ENCODE data around the gene EVA1C. TPM values are rescaled to one million over a fixed set of nuclear protein-coding genes. Genes with fewer than 3 reads are reported as not detected.

Gene EVA1C
- total RNA-seq, 1 experiment from 2014 or later: 29.3 TPM

GRCh38 chr21:32534113-32534512, 121.6 kb downstream of the EVA1C start:
- H3K9me2 ChIP-seq (ENCODE audit: insufficient read depth): no peaks in the 10 kb centered on the region
- no peaks in the 10 kb centered on the region for H4K20me1 ChIP-seq (ENCODE audit: insufficient read depth)
- intact Hi-C loops (cut with micrococcal nuclease): no loop called here
- H2AFZ ChIP-seq (ENCODE audit: low read depth, low read length, poor library complexity, severe bottlenecking): no peak overlapping the region
- TF ChIP-seq ELF1 (IDR thresholded peaks at IDR 0.05; ENCODE audit: borderline replicate concordance, low read depth): no peak
- TF ChIP-seq POLR2A (IDR thresholded peaks at IDR 0.05; ENCODE audit: borderline replicate concordance, extremely low read depth, insufficient read depth, insufficient read length): no peak
- no peak for TF ChIP-seq EGR1 (IDR thresholded peaks at IDR 0.05; ENCODE audit: low read depth)
- no peak for TF ChIP-seq EZH2phosphoT487 (IDR thresholded peaks at IDR 0.05; ENCODE audit: borderline replicate concordance)
- TF ChIP-seq SIN3A (IDR thresholded peaks at IDR 0.05; ENCODE audit: low read depth): no peak
- no peak for TF ChIP-seq ATF3 (IDR thresholded peaks at IDR 0.05)
- no peak for TF ChIP-seq CEBPB (IDR thresholded peaks at IDR 0.05; ENCODE audit: low read depth)
- no peak for TF ChIP-seq RAD21 (IDR thresholded peaks at IDR 0.05; ENCODE audit: low read depth)
- H3K4me3 ChIP-seq (replicated peaks in 1 of 2; ENCODE audit: low read depth in 1 of 2, low read length in 2 of 2): no peak overlapping the region
- H3K27me3 ChIP-seq (ENCODE audit: insufficient read depth, low read length): no peaks in the 10 kb centered on the region
- H3K9me3 ChIP-seq (ENCODE audit: control insufficient read depth in 1 of 2, insufficient read depth in 1 of 2, low read depth in 1 of 2, low read length in 2 of 2): no peaks in the 10 kb centered on the region
- ChIA-PET CTCF (no interaction called here), RAD21 (ENCODE audit: low non-redundant PET in 1 of 2, low total read pairs in 2 of 2, uncharacterized antibody in 2 of 2, unreplicated experiment in 2 of 2) (no interaction called here), POLR2A (no interaction called here)
- no TSS peak for BruUV-seq (replicated peaks)
- H3K4me2 ChIP-seq (ENCODE audit: low read length): no peak overlapping the region
- DNase-seq (ENCODE audit: low read depth, low spot score) (no peak), ATAC-seq (no peak)
- no peaks in the 10 kb centered on the region for H3K36me3 ChIP-seq (ENCODE audit: control insufficient read depth in 1 of 2, insufficient read depth in 2 of 2, low read length in 2 of 2)
- no peaks in the 10 kb centered on the region for H3K79me2 ChIP-seq (ENCODE audit: insufficient read depth, low read length)
- no peak overlapping the region for H3K27ac ChIP-seq (ENCODE audit: low read depth, low read length)
- H3K9ac ChIP-seq (ENCODE audit: low read length): no peak overlapping the region
- peaks cover 4 to 6% of the 10 kb centered on the region in 2 experiments for H3K4me1 ChIP-seq (ENCODE audit: control insufficient read depth in 1 of 2, insufficient read depth in 2 of 2, low read length in 2 of 2)

GRCh38 chr21:32535612-32536011, 123.1 kb downstream of the EVA1C start:
- POLR2A ChIA-PET: no interaction called here
- no peak overlapping the region for H3K9ac ChIP-seq (ENCODE audit: low read length)
- no peaks in the 10 kb centered on the region for H3K36me3 ChIP-seq (ENCODE audit: control insufficient read depth in 1 of 2, insufficient read depth in 2 of 2, low read length in 2 of 2)
- H3K4me3 ChIP-seq (replicated peaks in 1 of 2; ENCODE audit: low read depth in 1 of 2, low read length in 2 of 2): no peak overlapping the region
- H3K27me3 ChIP-seq (ENCODE audit: insufficient read depth, low read length): no peaks in the 10 kb centered on the region
- no peak for DNase-seq (ENCODE audit: low read depth, low spot score)
- RAD21 ChIA-PET (ENCODE audit: low non-redundant PET in 1 of 2, low total read pairs in 2 of 2, uncharacterized antibody in 2 of 2, unreplicated experiment in 2 of 2): no interaction called here
- H3K4me1 ChIP-seq (ENCODE audit: control insufficient read depth in 1 of 2, insufficient read depth in 2 of 2, low read length in 2 of 2): peaks cover 4 to 6% of the 10 kb centered on the region in 2 experiments
- no peak for ATAC-seq
- CTCF ChIA-PET: interaction anchor here (0.7 kb wide), 1 partner anchor 32 kb away, joined by 3 read pairs; no protein-coding TSS in a partner anchor
- no peak for TF ChIP-seq ZFX (IDR thresholded peaks at IDR 0.05)
- TF ChIP-seq EGR1 (IDR thresholded peaks at IDR 0.05; ENCODE audit: low read depth): no peak
- no peak for TF ChIP-seq ZNF274 (IDR thresholded peaks at IDR 0.05; ENCODE audit: low read depth, low read length)
- TF ChIP-seq REST (IDR thresholded peaks at IDR 0.05; ENCODE audit: low read depth): no peak
- no peak for TF ChIP-seq JUND (IDR thresholded peaks at IDR 0.05)
- TF ChIP-seq YY1 (IDR thresholded peaks at IDR 0.05; ENCODE audit: extremely low read depth, insufficient replicate concordance, low read depth, low read length): no peak
- no peak for TF ChIP-seq SIN3A (IDR thresholded peaks at IDR 0.05; ENCODE audit: low read depth)
- TF ChIP-seq EZH2 (IDR thresholded peaks at IDR 0.05): no peak
- no peak for TF ChIP-seq EZH2phosphoT487 (IDR thresholded peaks at IDR 0.05; ENCODE audit: borderline replicate concordance)
- no peak for TF ChIP-seq POLR2AphosphoS5 (IDR thresholded peaks at IDR 0.05; ENCODE audit: low read depth, low read length)
- no peak for TF ChIP-seq SRF (IDR thresholded peaks at IDR 0.05; ENCODE audit: low read depth)
- TF ChIP-seq SP1 (IDR thresholded peaks at IDR 0.05; ENCODE audit: low read depth): no peak
- no peak for TF ChIP-seq ATF3 (IDR thresholded peaks at IDR 0.05)
- no peaks in the 10 kb centered on the region for H3K9me2 ChIP-seq (ENCODE audit: insufficient read depth)
- H3K79me2 ChIP-seq (ENCODE audit: insufficient read depth, low read length): no peaks in the 10 kb centered on the region
- no peak overlapping the region for H2AFZ ChIP-seq (ENCODE audit: low read depth, low read length, poor library complexity, severe bottlenecking)
- H3K4me2 ChIP-seq (ENCODE audit: low read length): no peak overlapping the region
- H3K9me3 ChIP-seq (ENCODE audit: control insufficient read depth in 1 of 2, insufficient read depth in 1 of 2, low read depth in 1 of 2, low read length in 2 of 2): no peaks in the 10 kb centered on the region
- H3K27ac ChIP-seq (ENCODE audit: low read depth, low read length): no peak overlapping the region
- intact Hi-C loops (cut with micrococcal nuclease): no loop called here
- no TSS peak for BruUV-seq (replicated peaks)
- H4K20me1 ChIP-seq (ENCODE audit: insufficient read depth): no peaks in the 10 kb centered on the region

Measured in HCT116 (cell line).